Diencephalon (tissue), 1 donor: ENCODE measurements around the gene HK1. TPM values are rescaled to one million over a fixed set of nuclear protein-coding genes. Genes with fewer than 3 reads are reported as not detected.

ENCODE experiments used
- total RNA-seq: library from RNA; depleted of rRNA; stranded (reverse); fragments of >200 nt; gene quantifications from one replicate; pipeline ENCODE4 v1.2.3, GENCODE V29; 2014

Gene HK1
- 154 TPM for total RNA-seq

DNA sequence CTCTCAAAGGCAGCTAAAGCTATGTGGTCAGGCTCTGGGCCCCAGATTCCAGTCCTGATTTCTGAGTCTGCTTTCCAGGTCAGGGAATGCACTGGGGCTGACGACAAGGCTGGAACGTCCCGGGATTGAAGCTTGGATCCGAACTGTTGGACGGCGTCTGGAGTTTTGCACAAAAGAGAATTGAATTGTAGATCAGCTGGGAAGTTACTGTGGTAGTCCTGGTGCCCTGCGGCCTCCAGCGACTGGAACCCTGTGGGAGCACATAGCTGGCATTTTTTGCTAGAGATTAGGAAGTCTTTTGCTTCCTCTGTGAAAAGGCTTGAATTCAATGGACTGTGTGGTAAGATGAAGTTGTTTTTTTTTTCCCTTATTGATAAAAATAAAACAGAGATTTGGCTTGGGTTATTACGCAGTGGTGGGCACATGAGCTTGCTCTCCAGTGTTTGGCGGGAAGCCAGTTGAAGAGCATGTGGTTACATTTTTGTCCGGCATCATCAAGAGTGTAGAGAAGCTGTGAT lies at the start of gene HK1:
Gene HK1, plus strand, starts transcription at position 51 of the 518 bp plus-strand sequence.

DNA sequence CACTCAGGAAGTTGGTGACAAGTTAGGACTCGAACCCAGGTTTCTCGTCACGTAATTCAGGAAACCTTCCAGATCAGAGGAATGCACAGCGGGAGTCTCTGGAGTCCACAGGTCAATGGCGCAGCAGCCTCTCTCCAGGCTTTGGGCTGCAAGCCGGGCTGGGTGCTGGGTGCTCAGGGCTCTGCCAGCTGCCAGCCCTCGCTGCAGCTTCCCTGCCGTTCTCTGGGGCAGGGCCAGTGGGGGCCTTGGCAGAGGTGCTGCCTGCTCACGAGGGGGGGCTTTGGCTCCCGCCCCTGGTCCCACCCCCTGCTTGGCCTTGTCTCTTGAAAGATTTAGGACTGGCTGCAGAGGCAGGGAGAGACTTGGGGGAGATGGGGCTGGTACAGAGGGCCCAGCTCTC lies 138.4 kb downstream of the HK1 start, which contains the start of gene TACR2:
Gene TACR2, minus strand, starts transcription at position 224 of the 400 bp plus-strand sequence. CDS start 595 bp downstream, outside the sequence.

DNA sequence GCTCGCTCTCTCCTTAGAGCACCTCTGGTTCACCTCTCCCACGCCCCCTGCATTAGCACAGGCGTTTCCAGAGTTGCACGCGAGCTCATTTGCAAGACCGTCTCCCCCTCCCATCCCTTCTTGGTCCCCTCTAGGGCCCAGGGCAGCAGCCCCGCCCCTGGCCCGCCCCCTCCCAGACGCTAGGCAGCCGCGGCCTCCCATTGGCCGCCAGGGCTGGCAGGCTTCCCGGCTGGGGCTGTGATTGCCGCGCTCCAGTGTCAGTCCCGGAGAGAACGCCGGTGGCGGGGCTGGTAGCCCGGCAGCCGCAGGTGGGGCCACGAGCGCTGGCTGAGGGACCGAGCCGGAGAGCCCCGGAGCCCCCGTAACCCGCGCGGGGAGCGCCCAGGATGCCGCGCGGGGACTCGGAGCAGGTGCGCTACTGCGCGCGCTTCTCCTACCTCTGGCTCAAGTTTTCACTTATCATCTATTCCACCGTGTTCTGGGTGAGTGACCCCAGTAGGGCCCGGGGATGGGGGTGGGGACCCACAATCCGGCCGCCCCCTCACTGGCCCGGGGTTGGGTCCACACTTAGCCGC lies 173.0 kb downstream of the HK1 start, which contains the start of gene TSPAN15:
Gene TSPAN15, plus strand, starts transcription at position 257 of the 575 bp plus-strand sequence. Its CDS starts 130 bp downstream, at position 387.

Other genes starting within 250 kb of the HK1 start
- 29.1 TPM for gene SRGN, start 190.4 kb upstream of the HK1 start, total RNA-seq
- 49.8 TPM for gene VPS26A, start 154.3 kb upstream of the HK1 start, total RNA-seq
- 35.1 TPM for gene SUPV3L1, start 98.3 kb upstream of the HK1 start, total RNA-seq
- gene HKDC1, start 58.2 kb upstream of the HK1 start, total RNA-seq = 2.1 TPM
- gene TACR2, start 138.4 kb downstream of the HK1 start, total RNA-seq = 1.2 TPM
- 10.6 TPM for gene TSPAN15, start 173.0 kb downstream of the HK1 start, total RNA-seq